T follicular helper cell (primary cell): ENCODE data around the gene CCBE1.

Experiments used
- DNase-seq: peaks from one replicate; pipeline ENCODE4 v3.0.0-alpha.2; 2020; ENCODE audit warnings: low read depth

CCBE1 gene

GRCh38 chr18:59388817-59389216 is 308.4 kb downstream of the CCBE1 start:
- no peak for DNase-seq

GRCh38 chr18:59387687-59388565 is 309.3 kb downstream of the CCBE1 start:
- no peak for DNase-seq

GRCh38 chr18:59386909-59387686 is 310.1 kb downstream of the CCBE1 start:
- no peak for DNase-seq

GRCh38 chr18:59385191-59385590 is 312.0 kb downstream of the CCBE1 start:
- DNase-seq = no peak

GRCh38 chr18:59383851-59384250 is 313.4 kb downstream of the CCBE1 start:
- DNase-seq = no peak

- no peak for DNase-seq
Measured at GRCh38 chr18:59382383-59382782, 314.8 kb downstream of the CCBE1 start.

GRCh38 chr18:59381949-59382348 is 315.3 kb downstream of the CCBE1 start:
- DNase-seq = no peak
